Skeletal muscle tissue (tissue), 4 donors: ENCODE data around the gene PIK3C3. TPM values are rescaled to one million over a fixed set of nuclear protein-coding genes. Genes with fewer than 3 reads are reported as not detected.

Source experiments
- H3K27ac ChIP-seq: one replicate; pipeline ENCODE4 v1.7.0; 2013; ENCODE audit warnings: mild to moderate bottlenecking, low read depth, low read length, inconsistent platforms
- H3K27me3 ChIP-seq, 3 donors: one replicate each; pipeline ENCODE4 v1.7.0; 2013; ENCODE audit warnings: low read length in 3 of 3; ENCODE audit not compliant: control insufficient read depth in 3 of 3, insufficient read depth in 3 of 3
- H3K36me3 ChIP-seq, 3 donors: one replicate each; pipeline ENCODE4 v1.7.0; 2013; ENCODE audit warnings: low read length in 3 of 3; ENCODE audit not compliant: control insufficient read depth in 3 of 3, insufficient read depth in 3 of 3
- H3K4me1 ChIP-seq, 3 donors: one replicate each; pipeline ENCODE4 v1.7.0; 2013; ENCODE audit warnings: low read length in 3 of 3, mild to moderate bottlenecking in 3 of 3; ENCODE audit not compliant: control insufficient read depth in 3 of 3, insufficient read depth in 3 of 3
- H3K4me3 ChIP-seq, 3 donors: one replicate each; pipeline ENCODE4 v1.7.0; 2013; ENCODE audit warnings: low read length in 3 of 3
- H3K9ac ChIP-seq, 3 donors: one replicate each; pipeline ENCODE4 v1.7.0; 2013; ENCODE audit warnings: low read length in 3 of 3, mild to moderate bottlenecking in 3 of 3, moderate library complexity in 2 of 3, low read depth in 1 of 3
- H3K9me3 ChIP-seq, 3 donors: one replicate each; pipeline ENCODE4 v1.7.0; 2013; ENCODE audit warnings: low read length in 3 of 3; ENCODE audit not compliant: control insufficient read depth in 3 of 3
- total RNA-seq: library from RNA; depleted of rRNA; stranded (reverse); fragments of >200 nt; gene quantifications from one replicate; pipeline ENCODE4 v1.2.3, GENCODE V29; 2014
- donor health status: Osteomylitis.

Gene PIK3C3
- total RNA-seq, 1 donor from 2014 or later, result 50.1 TPM

GRCh38 chr18:41959045-41959444, 4.0 kb downstream of the PIK3C3 start:
- no peak overlapping the region for H3K9ac ChIP-seq
- H3K4me1 ChIP-seq, result peaks cover 8 to 12% (median 10%) of the 10 kb centered on the region in 3 donors
- peaks cover 4 to 18% (median 8%) of the 10 kb centered on the region in 3 donors for H3K36me3 ChIP-seq
- no peaks in the 10 kb centered on the region for H3K9me3 ChIP-seq
- H3K4me3 ChIP-seq, result no peak overlapping the region
- H3K27ac ChIP-seq, result no peak overlapping the region
- no peaks in the 10 kb centered on the region for H3K27me3 ChIP-seq

DNA sequence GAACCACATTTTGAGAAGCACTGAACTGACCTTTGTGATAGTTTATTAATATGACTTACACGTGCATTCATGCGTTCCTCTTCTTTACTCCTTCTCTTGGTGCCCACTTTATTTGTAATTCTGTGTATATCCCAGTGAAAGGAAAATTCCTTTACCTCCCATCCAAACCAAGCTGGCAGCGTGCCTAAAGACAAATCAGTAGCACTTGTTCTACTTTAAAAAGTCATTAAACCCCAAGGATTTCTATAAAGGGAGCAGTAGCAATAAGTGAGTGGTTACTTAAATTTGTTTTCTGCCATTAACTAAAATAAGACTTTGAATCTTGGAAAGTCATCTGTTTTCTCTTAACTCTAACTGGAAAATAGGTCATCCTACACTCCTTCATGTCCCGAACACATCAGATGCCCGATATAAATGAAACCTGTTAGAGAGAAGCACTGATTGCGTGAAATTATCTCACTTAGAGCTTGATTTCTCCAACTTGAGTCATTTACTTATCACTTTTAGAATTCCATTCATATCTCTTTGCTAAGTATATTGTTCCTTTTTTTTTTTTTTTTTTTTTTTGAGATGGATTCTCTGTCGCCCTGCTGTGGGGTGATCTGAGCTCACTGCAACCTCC, 10.7 kb downstream of the PIK3C3 start:
- H3K9me3 ChIP-seq, result no peaks in the 10 kb centered on the region
- H3K36me3 ChIP-seq, result peaks cover 1 to 14% (median 7%) of the 10 kb centered on the region in 3 donors
- peaks cover 12 to 16% (median 14%) of the 10 kb centered on the region in 3 donors for H3K4me1 ChIP-seq
- no peak overlapping the region for H3K9ac ChIP-seq
- H3K4me3 ChIP-seq, result no peak overlapping the region
- H3K27ac ChIP-seq, result no peak overlapping the region
- no peaks in the 10 kb centered on the region for H3K27me3 ChIP-seq

DNA sequence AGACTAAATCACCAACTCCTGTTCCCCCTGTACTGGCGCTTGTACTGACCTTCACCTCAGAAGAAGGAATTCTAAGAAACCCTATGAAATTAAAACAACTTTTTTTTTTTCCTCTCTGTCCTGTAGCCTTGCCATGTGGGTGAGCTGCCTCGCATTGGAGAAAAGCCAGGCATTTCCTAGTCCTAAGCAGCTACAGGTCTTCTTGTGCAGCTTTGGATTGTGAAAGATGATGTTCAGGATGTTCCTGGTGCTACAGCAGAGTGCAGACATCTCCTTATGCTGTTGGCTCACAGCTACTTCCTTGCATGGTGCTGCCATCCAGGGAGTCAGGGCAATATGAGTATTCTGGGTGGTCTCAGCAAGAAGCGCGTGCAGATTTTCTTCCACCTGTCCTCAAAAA, 11.9 kb downstream of the PIK3C3 start:
- Histone ChIP-seq H3K9ac (no peak overlapping the region), H3K4me3 (no peak overlapping the region), H3K4me1 (peaks cover 12 to 16% (median 14%) of the 10 kb centered on the region in 3 donors), H3K36me3 (peaks cover 6 to 14% (median 7%) of the 10 kb centered on the region in 3 donors), H3K9me3 (no peaks in the 10 kb centered on the region), H3K27me3 (no peaks in the 10 kb centered on the region), H3K27ac (no peak overlapping the region)

GRCh38 chr18:41967680-41968079, 12.6 kb downstream of the PIK3C3 start:
- H3K9ac ChIP-seq, result no peak overlapping the region
- H3K4me1 ChIP-seq, result peaks cover 12 to 16% (median 14%) of the 10 kb centered on the region in 3 donors
- no peaks in the 10 kb centered on the region for H3K9me3 ChIP-seq
- no peak overlapping the region for H3K4me3 ChIP-seq
- no peaks in the 10 kb centered on the region for H3K27me3 ChIP-seq
- peaks cover 4 to 10% (median 6%) of the 10 kb centered on the region in 3 donors for H3K36me3 ChIP-seq
- H3K27ac ChIP-seq, result no peak overlapping the region

- Histone ChIP-seq H3K36me3 (peaks cover 3 to 6% (median 4%) of the 10 kb centered on the region in 3 donors), H3K27ac (no peak overlapping the region), H3K27me3 (no peaks in the 10 kb centered on the region), H3K9me3 (no peaks in the 10 kb centered on the region), H3K4me3 (no peak overlapping the region), H3K9ac (no peak overlapping the region), H3K4me1 (peaks cover 12 to 16% (median 14%) of the 10 kb centered on the region in 3 donors)
These were observed 14.8 kb downstream of the PIK3C3 start for GRCh38 chr18:41969881-41970280.

GRCh38 chr18:41972067-41972925, 17.3 kb downstream of the PIK3C3 start:
- Histone ChIP-seq H3K27ac (no peak overlapping the region), H3K36me3 (peaks cover 0 to 7% (median 6%) of the 10 kb centered on the region in 3 donors), H3K27me3 (no peaks in the 10 kb centered on the region), H3K9ac (no peak overlapping the region), H3K9me3 (no peaks in the 10 kb centered on the region), H3K4me3 (no peak overlapping the region), H3K4me1 (peaks cover 4 to 13% (median 8%) of the 10 kb centered on the region in 3 donors)

- Histone ChIP-seq H3K4me3 (no peak overlapping the region), H3K9ac (no peak overlapping the region), H3K36me3 (peaks cover 0 to 6% (median 4%) of the 10 kb centered on the region in 3 donors), H3K4me1 (peaks cover 0 to 3% (median 0%) of the 10 kb centered on the region in 3 donors), H3K27ac (no peak overlapping the region), H3K9me3 (no peaks in the 10 kb centered on the region), H3K27me3 (no peaks in the 10 kb centered on the region)
These were observed 18.9 kb downstream of the PIK3C3 start for GRCh38 chr18:41973983-41974382.

- peaks cover 0 to 3% (median 0%) of the 10 kb centered on the region in 3 donors for H3K4me1 ChIP-seq
- no peak overlapping the region for H3K27ac ChIP-seq
- no peak overlapping the region for H3K9ac ChIP-seq
- no peak overlapping the region for H3K4me3 ChIP-seq
- no peaks in the 10 kb centered on the region for H3K27me3 ChIP-seq
- no peaks in the 10 kb centered on the region for H3K9me3 ChIP-seq
- H3K36me3 ChIP-seq, result peaks cover 0 to 6% (median 4%) of the 10 kb centered on the region in 3 donors
These were observed 19.8 kb downstream of the PIK3C3 start for GRCh38 chr18:41974796-41975201.

DNA sequence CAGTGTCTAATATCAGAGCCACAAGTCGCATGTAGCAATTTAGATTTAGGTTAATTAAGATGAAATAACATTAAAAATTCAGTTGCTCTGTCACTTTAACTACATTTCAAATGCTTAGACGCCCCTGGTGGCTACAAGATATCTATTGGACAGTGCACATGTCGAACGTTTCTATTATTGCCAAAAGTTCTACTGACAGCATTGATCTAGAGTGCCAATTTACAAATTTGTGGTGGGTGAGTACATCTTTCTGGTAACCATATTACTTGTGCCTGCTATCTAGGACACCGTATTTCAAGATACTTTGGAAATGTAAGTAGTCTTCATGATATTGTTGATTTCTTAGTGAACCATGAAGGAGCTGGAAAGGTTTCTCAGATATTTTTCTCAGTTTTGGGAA, 20.2 kb downstream of the PIK3C3 start:
- H3K27me3 ChIP-seq, result no peaks in the 10 kb centered on the region
- H3K27ac ChIP-seq, result no peak overlapping the region
- no peak overlapping the region for H3K9ac ChIP-seq
- no peaks in the 10 kb centered on the region for H3K4me1 ChIP-seq
- H3K36me3 ChIP-seq, result peaks cover 0 to 6% (median 4%) of the 10 kb centered on the region in 3 donors
- no peak overlapping the region for H3K4me3 ChIP-seq
- H3K9me3 ChIP-seq, result no peaks in the 10 kb centered on the region

- no peak overlapping the region for H3K27ac ChIP-seq
- H3K9me3 ChIP-seq, result no peaks in the 10 kb centered on the region
- H3K4me1 ChIP-seq, result no peaks in the 10 kb centered on the region
- peaks cover 0 to 4% (median 0%) of the 10 kb centered on the region in 3 donors for H3K36me3 ChIP-seq
- H3K9ac ChIP-seq, result no peak overlapping the region
- H3K27me3 ChIP-seq, result no peaks in the 10 kb centered on the region
- H3K4me3 ChIP-seq, result no peak overlapping the region
These were observed 22.2 kb downstream of the PIK3C3 start for GRCh38 chr18:41977233-41977632.
